Panc1 (cell line): Measurements from ENCODE around the gene GPR149.

ENCODE experiments used
- CTCF ChIP-seq: fragments of 450-650 bp; IDR thresholded peaks from 2 replicates; pipeline ENCODE4 v1.5.1; 2017; ENCODE audit warnings: mild to moderate bottlenecking
- POLR2AphosphoS5 ChIP-seq: IDR thresholded peaks from 2 replicates; pipeline ENCODE4 v1.6.1; 2012; ENCODE audit warnings: mild to moderate bottlenecking, low read depth, low read length, moderate library complexity
- SIN3A ChIP-seq: IDR thresholded peaks from 2 replicates; pipeline ENCODE4 v1.6.1; 2012; ENCODE audit warnings: low read depth, mild to moderate bottlenecking, low read length, moderate library complexity, borderline replicate concordance; ENCODE audit not compliant: insufficient read depth
- TCF7L2 ChIP-seq: IDR thresholded peaks from 2 replicates; pipeline ENCODE4 v1.6.1; 2011; ENCODE audit warnings: mild to moderate bottlenecking, low read depth, low read length, inconsistent platforms
- TF ChIP-seq, protein P1 (sequence below), 2 experiments: IDR thresholded peaks; 2 replicates each; pipeline ENCODE4 v1.6.1; 2011 to 2012; ENCODE audit warnings: low read depth in 2 of 2, control low read depth in 1 of 2, low read length in 1 of 2, mild to moderate bottlenecking in 1 of 2, moderate library complexity in 1 of 2; ENCODE audit not compliant: insufficient read depth in 1 of 2

DNA sequence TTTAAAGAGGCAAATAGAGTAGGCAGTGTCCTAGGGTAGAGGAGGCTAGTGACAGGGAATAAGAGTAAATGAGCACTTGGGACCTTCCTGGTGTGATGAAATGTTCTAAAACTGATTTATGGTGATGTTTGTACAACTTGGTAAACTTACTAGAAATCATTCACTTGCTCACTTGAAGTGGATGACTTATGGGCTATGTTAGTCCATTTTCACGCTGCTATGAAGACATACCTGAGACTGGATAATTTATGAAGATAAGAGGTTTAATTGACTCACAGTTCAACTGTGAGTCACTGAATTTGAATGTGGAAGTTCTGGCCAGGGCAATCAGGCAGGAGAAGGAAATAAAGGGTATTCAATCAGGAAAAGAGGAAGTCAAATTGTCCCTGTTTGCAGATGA, 74.0 kb downstream of the GPR149 start:
- TF ChIP-seq POLR2AphosphoS5 = no peak
- no peak for TF ChIP-seq CTCF
- TF ChIP-seq SIN3A = no peak
- TF ChIP-seq, protein P1, sequence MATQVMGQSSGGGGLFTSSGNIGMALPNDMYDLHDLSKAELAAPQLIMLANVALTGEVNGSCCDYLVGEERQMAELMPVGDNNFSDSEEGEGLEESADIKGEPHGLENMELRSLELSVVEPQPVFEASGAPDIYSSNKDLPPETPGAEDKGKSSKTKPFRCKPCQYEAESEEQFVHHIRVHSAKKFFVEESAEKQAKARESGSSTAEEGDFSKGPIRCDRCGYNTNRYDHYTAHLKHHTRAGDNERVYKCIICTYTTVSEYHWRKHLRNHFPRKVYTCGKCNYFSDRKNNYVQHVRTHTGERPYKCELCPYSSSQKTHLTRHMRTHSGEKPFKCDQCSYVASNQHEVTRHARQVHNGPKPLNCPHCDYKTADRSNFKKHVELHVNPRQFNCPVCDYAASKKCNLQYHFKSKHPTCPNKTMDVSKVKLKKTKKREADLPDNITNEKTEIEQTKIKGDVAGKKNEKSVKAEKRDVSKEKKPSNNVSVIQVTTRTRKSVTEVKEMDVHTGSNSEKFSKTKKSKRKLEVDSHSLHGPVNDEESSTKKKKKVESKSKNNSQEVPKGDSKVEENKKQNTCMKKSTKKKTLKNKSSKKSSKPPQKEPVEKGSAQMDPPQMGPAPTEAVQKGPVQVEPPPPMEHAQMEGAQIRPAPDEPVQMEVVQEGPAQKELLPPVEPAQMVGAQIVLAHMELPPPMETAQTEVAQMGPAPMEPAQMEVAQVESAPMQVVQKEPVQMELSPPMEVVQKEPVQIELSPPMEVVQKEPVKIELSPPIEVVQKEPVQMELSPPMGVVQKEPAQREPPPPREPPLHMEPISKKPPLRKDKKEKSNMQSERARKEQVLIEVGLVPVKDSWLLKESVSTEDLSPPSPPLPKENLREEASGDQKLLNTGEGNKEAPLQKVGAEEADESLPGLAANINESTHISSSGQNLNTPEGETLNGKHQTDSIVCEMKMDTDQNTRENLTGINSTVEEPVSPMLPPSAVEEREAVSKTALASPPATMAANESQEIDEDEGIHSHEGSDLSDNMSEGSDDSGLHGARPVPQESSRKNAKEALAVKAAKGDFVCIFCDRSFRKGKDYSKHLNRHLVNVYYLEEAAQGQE (IDR thresholded peaks at IDR 0.05; ENCODE audit: insufficient read depth in 1 of 2, low read depth in 2 of 2, low read length in 1 of 2) = no peak
- TF ChIP-seq TCF7L2 = no peak
